ENCODE results near the gene FYB1.

Gene FYB1

GRCh38 chr5:39207345-39208045 is 11.9 kb downstream of the FYB1 start:
- no peak for TF ChIP-seq OSR1 (CRISPR knock-in tag; IDR thresholded peaks at IDR 0.05)
- TF ChIP-seq GLIS3 (CRISPR knock-in tag; IDR thresholded peaks at IDR 0.05), result no peak
- TF ChIP-seq TSHZ2 (CRISPR knock-in tag; IDR thresholded peaks at IDR 0.05), result no peak
- TF ChIP-seq ESRRG (CRISPR knock-in tag; IDR thresholded peaks at IDR 0.05), result no peak
- no peak for TF ChIP-seq CSDC2 (CRISPR knock-in tag; IDR thresholded peaks at IDR 0.05)
- TF ChIP-seq PPARA (CRISPR knock-in tag; IDR thresholded peaks at IDR 0.05; ENCODE audit: borderline replicate concordance), result no peak
- TF ChIP-seq ISL1 (CRISPR knock-in tag; IDR thresholded peaks at IDR 0.05), result no peak
- TF ChIP-seq ZFP30 (CRISPR knock-in tag; IDR thresholded peaks at IDR 0.05), result no peak
- no peak for TF ChIP-seq TOX (CRISPR knock-in tag; IDR thresholded peaks at IDR 0.05; ENCODE audit: borderline replicate concordance)
- TF ChIP-seq ZNF565 (CRISPR knock-in tag; conservative IDR thresholded peaks at IDR 0.05; ENCODE audit: low read depth), result no peak
- TF ChIP-seq CSRNP3 (CRISPR knock-in tag; IDR thresholded peaks at IDR 0.05), result no peak
- ATAC-seq, result no peak

- no peak for TF ChIP-seq GLIS3 (CRISPR knock-in tag; IDR thresholded peaks at IDR 0.05)
- TF ChIP-seq ZFP3 (CRISPR knock-in tag; IDR thresholded peaks at IDR 0.05), result no peak
- TF ChIP-seq ZNF70 (CRISPR knock-in tag; IDR thresholded peaks at IDR 0.05), result no peak
- TF ChIP-seq ESRRG (CRISPR knock-in tag; IDR thresholded peaks at IDR 0.05), result no peak
- no peak for TF ChIP-seq CSRNP3 (CRISPR knock-in tag; IDR thresholded peaks at IDR 0.05)
- no peak for TF ChIP-seq CSDC2 (CRISPR knock-in tag; IDR thresholded peaks at IDR 0.05)
- TF ChIP-seq TCF4 (CRISPR knock-in tag; IDR thresholded peaks at IDR 0.05; ENCODE audit: borderline replicate concordance), result no peak
- no peak for TF ChIP-seq POU6F1 (CRISPR knock-in tag; IDR thresholded peaks at IDR 0.05; ENCODE audit: borderline replicate concordance, low read depth)
- TF ChIP-seq PATZ1 (CRISPR knock-in tag; IDR thresholded peaks at IDR 0.05; ENCODE audit: borderline replicate concordance), result no peak
- TF ChIP-seq ISL1 (CRISPR knock-in tag; IDR thresholded peaks at IDR 0.05), result no peak
- no peak for TF ChIP-seq TSHZ2 (CRISPR knock-in tag; IDR thresholded peaks at IDR 0.05)
- TF ChIP-seq RARB (CRISPR knock-in tag; IDR thresholded peaks at IDR 0.05), result no peak
- TF ChIP-seq TOX (CRISPR knock-in tag; IDR thresholded peaks at IDR 0.05; ENCODE audit: borderline replicate concordance), result no peak
- no peak for TF ChIP-seq BACH2 (CRISPR knock-in tag; IDR thresholded peaks at IDR 0.05; ENCODE audit: borderline replicate concordance)
- ATAC-seq, result no peak
Measured at GRCh38 chr5:39206630-39207321, 12.6 kb downstream of the FYB1 start.
